Smooth muscle cell (in vitro differentiated cells): Measurements from ENCODE around the gene CLSTN3. TPM values are rescaled to one million over a fixed set of nuclear protein-coding genes. Genes with fewer than 3 reads are reported as not detected.
A peak's percentile ranks its signal among the peaks of the same experiment; 100 is the strongest.

ENCODE experiments used
- DNase-seq: peaks from one replicate; lab custom pipeline; 2025; ENCODE audit not compliant: unreplicated experiment; lab: John Stamatoyannopoulos, UW
- H2AFZ ChIP-seq: fragments of 200-600 bp; sonication (generic); 2 replicates; pipeline ENCODE4 v1.6.0; 2016; ENCODE audit warnings: antibody characterized with exemption, low read depth, mild to moderate bottlenecking
- H3F3A ChIP-seq: fragments of 200-600 bp; sonication (generic); 2 replicates; pipeline ENCODE4 v1.6.0; 2017; ENCODE audit warnings: antibody characterized with exemption, low read depth
- H3K27ac ChIP-seq: fragments of 200-600 bp; sonication (generic); 2 replicates; pipeline ENCODE4 v1.5.1; 2016; ENCODE audit warnings: low read depth, mild to moderate bottlenecking
- H3K27me3 ChIP-seq: fragments of 200-600 bp; sonication (generic); 2 replicates; pipeline ENCODE4 v1.6.1; 2016; ENCODE audit warnings: low read depth, mild to moderate bottlenecking
- H3K36me3 ChIP-seq: fragments of 200-600 bp; sonication (generic); 2 replicates; pipeline ENCODE4 v1.5.1; 2016; ENCODE audit warnings: low read depth
- H3K4me1 ChIP-seq: fragments of 200-600 bp; sonication (generic); 2 replicates; pipeline ENCODE4 v1.5.1; 2016; ENCODE audit warnings: low read depth
- H3K4me2 ChIP-seq: fragments of 200-600 bp; sonication (generic); 2 replicates; pipeline ENCODE4 v1.6.0; 2016; ENCODE audit warnings: mild to moderate bottlenecking
- H3K4me3 ChIP-seq: fragments of 200-600 bp; sonication (generic); 2 replicates; pipeline ENCODE4 v1.5.1; 2016; ENCODE audit warnings: mild to moderate bottlenecking
- H3K79me2 ChIP-seq: fragments of 200-600 bp; sonication (generic); 2 replicates; pipeline ENCODE4 v1.6.0; 2016; ENCODE audit warnings: low read depth, mild to moderate bottlenecking
- H3K9ac ChIP-seq: fragments of 200-600 bp; sonication (generic); 2 replicates; pipeline ENCODE4 v1.6.0; 2016; ENCODE audit warnings: low read depth
- H3K9me3 ChIP-seq: fragments of 200-600 bp; sonication (generic); replicated peaks from 2 replicates; pipeline ENCODE4 v1.5.1; 2016; ENCODE audit warnings: low read depth
- H4K20me1 ChIP-seq: fragments of 200-600 bp; sonication (generic); 2 replicates; pipeline ENCODE4 v1.6.0; 2016; ENCODE audit warnings: low read depth
- WGBS: methylation state at CpG from one replicate; pipeline ENCODE4 v1.1.7; 2016; ENCODE audit warnings: low lambda C conversion rate; 5-methylcytosine and 5-hydroxymethylcytosine counted together
- polyA plus RNA-seq: library from polyadenylated mRNA; unstranded; fragments of >200 nt; fragmentation: Nextera tagmentation; extraction: Ambion mirVana; gene quantifications from 2 replicates; pipeline ENCODE4 v1.2.1, GENCODE V29; 2016
- total RNA-seq: library from RNA; depleted of rRNA; stranded (reverse); fragments of >200 nt; gene quantifications from 2 replicates; pipeline ENCODE4 v1.2.3, GENCODE V29; 2014
- TF ChIP-seq, protein P1 (sequence below): fragments of 200-600 bp; sonication (generic); IDR thresholded peaks from 2 replicates; pipeline ENCODE4 v1.5.1; 2017; ENCODE audit warnings: borderline replicate concordance, mild to moderate bottlenecking, antibody characterized with exemption; ENCODE audit not compliant: insufficient read depth, poor library complexity, severe bottlenecking

Gene CLSTN3
- total and polyA plus RNA-seq, 2 experiments from 2014 or later, result 12.4 to 51.0 TPM

DNA sequence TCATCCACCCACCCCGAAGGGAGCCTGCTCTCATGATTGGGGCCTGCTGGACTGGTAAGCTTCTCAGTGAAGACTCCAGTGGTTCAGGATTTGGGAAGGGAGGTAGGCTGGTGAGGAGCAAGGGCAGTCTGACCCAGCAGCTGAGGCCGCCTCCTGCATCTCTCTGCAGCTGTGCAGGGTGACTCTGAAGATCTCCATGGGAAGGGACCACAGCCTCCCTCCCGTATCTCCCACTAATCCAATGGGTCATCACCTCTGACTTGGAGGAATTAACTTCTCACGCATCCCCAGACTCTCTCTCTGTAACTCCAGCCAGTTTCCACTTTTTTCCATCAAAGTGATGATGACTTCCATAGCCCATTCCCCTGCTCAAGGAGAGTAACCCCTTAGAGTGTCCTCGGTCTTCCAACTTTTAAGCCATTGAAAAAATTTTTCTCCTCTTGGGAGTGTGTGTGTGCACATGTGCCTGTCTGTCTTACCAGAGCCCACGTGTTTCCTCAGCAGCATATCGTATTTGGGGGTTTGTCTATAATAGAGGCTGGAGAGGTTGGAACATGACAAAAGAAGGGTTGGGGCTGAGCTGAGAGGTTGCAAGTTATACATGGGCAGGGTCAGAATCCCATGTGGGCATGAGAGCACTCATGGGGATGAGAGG lies 11.3 kb downstream of the CLSTN3 start:
- Histone ChIP-seq H3K27ac (no peak overlapping the region), H4K20me1 (no peaks in the 10 kb centered on the region), H3K4me2 (no peak overlapping the region), H3K36me3 (no peaks in the 10 kb centered on the region), H3K79me2 (no peaks in the 10 kb centered on the region), H3K9ac (no peak overlapping the region), H3K4me3 (no peak overlapping the region), H2AFZ (no peak overlapping the region), H3K9me3 (no peaks in the 10 kb centered on the region), H3K27me3 (no peaks in the 10 kb centered on the region), H3K4me1 (no peaks in the 10 kb centered on the region), H3F3A (no peaks in the 10 kb centered on the region)
- WGBS, result 92% methylated on average over 7 of the region's 7 CpGs
- TF ChIP-seq, protein P1, sequence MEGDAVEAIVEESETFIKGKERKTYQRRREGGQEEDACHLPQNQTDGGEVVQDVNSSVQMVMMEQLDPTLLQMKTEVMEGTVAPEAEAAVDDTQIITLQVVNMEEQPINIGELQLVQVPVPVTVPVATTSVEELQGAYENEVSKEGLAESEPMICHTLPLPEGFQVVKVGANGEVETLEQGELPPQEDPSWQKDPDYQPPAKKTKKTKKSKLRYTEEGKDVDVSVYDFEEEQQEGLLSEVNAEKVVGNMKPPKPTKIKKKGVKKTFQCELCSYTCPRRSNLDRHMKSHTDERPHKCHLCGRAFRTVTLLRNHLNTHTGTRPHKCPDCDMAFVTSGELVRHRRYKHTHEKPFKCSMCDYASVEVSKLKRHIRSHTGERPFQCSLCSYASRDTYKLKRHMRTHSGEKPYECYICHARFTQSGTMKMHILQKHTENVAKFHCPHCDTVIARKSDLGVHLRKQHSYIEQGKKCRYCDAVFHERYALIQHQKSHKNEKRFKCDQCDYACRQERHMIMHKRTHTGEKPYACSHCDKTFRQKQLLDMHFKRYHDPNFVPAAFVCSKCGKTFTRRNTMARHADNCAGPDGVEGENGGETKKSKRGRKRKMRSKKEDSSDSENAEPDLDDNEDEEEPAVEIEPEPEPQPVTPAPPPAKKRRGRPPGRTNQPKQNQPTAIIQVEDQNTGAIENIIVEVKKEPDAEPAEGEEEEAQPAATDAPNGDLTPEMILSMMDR, result no peak
- DNase-seq, result no peak

DNA sequence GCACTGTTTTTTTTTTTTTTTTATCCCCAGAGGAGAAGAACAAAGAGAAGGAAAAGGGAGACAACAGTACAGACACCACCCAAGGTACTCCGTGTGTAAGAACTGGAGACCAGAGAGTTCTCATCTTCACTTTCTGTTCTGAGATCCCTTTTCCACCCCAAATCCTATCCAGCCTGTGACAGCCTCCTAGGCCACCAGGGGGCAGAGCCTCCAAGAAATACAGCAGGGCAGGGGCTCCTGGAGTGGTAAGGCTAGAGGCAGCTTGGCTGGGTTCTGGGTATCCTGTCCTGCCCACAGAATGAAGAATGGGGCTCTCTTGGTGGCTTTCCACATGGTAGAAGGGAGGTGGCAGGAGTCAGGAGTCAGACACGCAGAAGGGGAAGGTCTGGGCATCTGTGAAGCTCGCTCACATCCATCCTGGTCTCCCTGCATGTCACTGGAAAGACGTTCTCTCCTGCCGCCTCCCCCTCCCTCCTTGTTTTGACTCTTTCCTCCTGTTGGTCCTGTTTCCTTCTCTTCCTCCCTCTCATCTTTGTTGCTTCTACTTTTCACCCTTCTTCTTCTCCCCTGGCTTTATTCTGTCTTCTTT lies 12.0 kb downstream of the CLSTN3 start:
- no peaks in the 10 kb centered on the region for H3K36me3 ChIP-seq
- WGBS, result 64% methylated on average over 5 of the region's 5 CpGs

DNA sequence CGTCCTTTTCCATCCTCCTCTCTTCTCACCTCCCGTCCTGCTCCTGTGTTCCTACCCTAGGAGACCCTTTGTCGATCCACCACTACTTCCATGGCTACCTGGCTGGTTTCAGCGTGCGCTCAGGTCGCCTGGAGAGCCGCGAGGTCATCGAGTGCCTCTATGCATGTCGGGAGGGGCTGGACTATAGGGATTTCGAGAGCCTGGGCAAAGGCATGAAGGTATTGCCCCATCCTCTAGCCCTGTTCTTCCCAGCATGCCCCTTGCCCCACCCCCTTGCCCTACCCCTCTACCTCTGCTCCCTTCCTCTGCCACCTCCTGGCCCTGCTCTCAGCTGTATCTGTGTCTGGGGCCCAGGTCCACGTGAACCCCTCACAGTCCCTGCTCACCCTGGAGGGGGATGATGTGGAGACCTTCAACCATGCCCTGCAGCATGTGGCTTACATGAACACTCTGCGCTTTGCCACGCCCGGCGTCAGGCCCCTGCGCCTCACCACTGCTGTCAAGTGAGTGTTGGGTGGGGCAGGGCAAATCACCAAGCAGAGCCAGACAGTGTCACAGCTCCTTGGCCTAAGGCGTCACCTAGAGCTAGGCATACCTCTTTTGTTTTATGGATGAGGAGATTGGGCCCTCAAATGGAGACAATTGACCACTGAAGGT lies 12.8 kb downstream of the CLSTN3 start:
- Histone ChIP-seq H3K36me3 (no peaks in the 10 kb centered on the region), H3F3A (no peaks in the 10 kb centered on the region), H2AFZ (no peak overlapping the region), H3K9me3 (no peaks in the 10 kb centered on the region), H3K27me3 (no peaks in the 10 kb centered on the region), H3K27ac (no peak overlapping the region), H3K79me2 (no peaks in the 10 kb centered on the region), H3K4me2 (no peak overlapping the region), H3K4me3 (no peak overlapping the region), H3K4me1 (no peaks in the 10 kb centered on the region), H3K9ac (no peak overlapping the region), H4K20me1 (no peaks in the 10 kb centered on the region)
- 94% methylated on average over 18 of the region's 18 CpGs for WGBS
- TF ChIP-seq, protein P1, result no peak
- DNase-seq, result no peak

More for the DNA sequence above, 12.0 kb downstream of the CLSTN3 start:
- Histone ChIP-seq H3K4me2 (no peak overlapping the region), H3K9me3 (no peaks in the 10 kb centered on the region), H3K27me3 (no peaks in the 10 kb centered on the region), H3K79me2 (no peaks in the 10 kb centered on the region), H3F3A (no peaks in the 10 kb centered on the region), H4K20me1 (no peaks in the 10 kb centered on the region), H3K27ac (no peak overlapping the region), H3K9ac (no peak overlapping the region), H3K4me1 (no peaks in the 10 kb centered on the region), H3K4me3 (no peak overlapping the region), H2AFZ (no peak overlapping the region)
- no peak for DNase-seq
- TF ChIP-seq, protein P1, result peak; percentile 63

DNA sequence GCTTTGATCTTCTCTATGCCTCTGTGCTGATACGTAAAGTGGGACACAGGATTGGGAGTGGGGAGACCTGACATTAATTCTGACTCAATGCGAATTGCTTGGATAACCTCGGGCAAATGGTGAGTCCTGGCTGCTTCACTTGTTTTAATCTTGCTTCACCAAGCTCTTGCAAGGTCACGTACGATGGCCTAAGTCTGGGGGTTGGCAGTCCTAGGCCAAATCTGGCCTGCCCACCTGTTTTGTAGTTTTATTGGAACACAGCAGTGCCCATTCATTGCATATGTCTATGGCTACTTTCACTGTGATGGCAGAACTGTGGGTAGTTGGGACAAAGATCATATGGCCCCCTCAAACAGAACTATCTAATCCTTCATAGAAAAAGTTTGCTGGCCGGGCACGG lies 13.4 kb downstream of the CLSTN3 start:
- Histone ChIP-seq H3K27ac (no peak overlapping the region), H3K36me3 (no peaks in the 10 kb centered on the region), H3K79me2 (no peaks in the 10 kb centered on the region), H3K27me3 (no peaks in the 10 kb centered on the region), H3K4me3 (no peak overlapping the region), H3K9me3 (no peaks in the 10 kb centered on the region), H3K9ac (no peak overlapping the region), H3K4me2 (no peak overlapping the region), H3F3A (no peaks in the 10 kb centered on the region), H4K20me1 (no peaks in the 10 kb centered on the region), H2AFZ (no peak overlapping the region), H3K4me1 (no peaks in the 10 kb centered on the region)
- 95% methylated on average over 7 of the region's 7 CpGs for WGBS
- DNase-seq, result no peak
- TF ChIP-seq, protein P1, result no peak
